Measurements from ENCODE around the gene CRYBB1.

The CRYBB1 gene

DNA sequence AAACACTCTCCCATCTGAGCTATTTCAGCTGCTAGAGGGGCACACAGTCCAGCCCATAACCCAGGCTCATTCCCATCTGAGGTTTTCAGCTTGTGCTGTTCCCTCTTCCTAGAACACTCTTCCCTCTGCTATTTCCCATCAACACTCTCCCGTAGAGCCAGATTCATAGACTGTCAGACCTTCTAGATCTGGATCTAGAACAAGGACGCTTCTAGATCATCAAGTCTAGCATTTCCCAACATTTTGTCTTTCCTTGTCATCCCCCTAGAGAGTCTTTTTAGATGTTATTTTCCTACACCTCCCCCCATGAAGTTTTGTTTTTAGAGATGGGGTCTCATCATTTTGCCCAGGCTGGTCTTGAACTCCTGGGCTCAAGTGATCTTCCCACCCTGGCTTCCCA lies 17.3 kb upstream of the CRYBB1 start:
- ATAC-seq, result no peak
- TF ChIP-seq ZC3H10 (CRISPR knock-in tag; IDR thresholded peaks at IDR 0.05) (no peak), ESRRG (CRISPR knock-in tag; IDR thresholded peaks at IDR 0.05) (no peak), ISL1 (CRISPR knock-in tag; IDR thresholded peaks at IDR 0.05) (no peak), ZFP30 (CRISPR knock-in tag; IDR thresholded peaks at IDR 0.05) (no peak), CREB5 (CRISPR knock-in tag; IDR thresholded peaks at IDR 0.05; ENCODE audit: low read depth) (no peak)

- no peak for ATAC-seq
- TF ChIP-seq TOX (CRISPR knock-in tag; IDR thresholded peaks at IDR 0.05; ENCODE audit: borderline replicate concordance) (no peak), OSR1 (CRISPR knock-in tag; IDR thresholded peaks at IDR 0.05) (no peak), ZC3H10 (CRISPR knock-in tag; IDR thresholded peaks at IDR 0.05) (no peak), ZNF70 (CRISPR knock-in tag; IDR thresholded peaks at IDR 0.05) (no peak)
Observed at GRCh38 chr22:26634189-26634588, 16.4 kb upstream of the CRYBB1 start.

GRCh38 chr22:26632422-26633155 lies 14.8 kb upstream of the CRYBB1 start:
- ATAC-seq, result no peak
- TF ChIP-seq, protein P1, sequence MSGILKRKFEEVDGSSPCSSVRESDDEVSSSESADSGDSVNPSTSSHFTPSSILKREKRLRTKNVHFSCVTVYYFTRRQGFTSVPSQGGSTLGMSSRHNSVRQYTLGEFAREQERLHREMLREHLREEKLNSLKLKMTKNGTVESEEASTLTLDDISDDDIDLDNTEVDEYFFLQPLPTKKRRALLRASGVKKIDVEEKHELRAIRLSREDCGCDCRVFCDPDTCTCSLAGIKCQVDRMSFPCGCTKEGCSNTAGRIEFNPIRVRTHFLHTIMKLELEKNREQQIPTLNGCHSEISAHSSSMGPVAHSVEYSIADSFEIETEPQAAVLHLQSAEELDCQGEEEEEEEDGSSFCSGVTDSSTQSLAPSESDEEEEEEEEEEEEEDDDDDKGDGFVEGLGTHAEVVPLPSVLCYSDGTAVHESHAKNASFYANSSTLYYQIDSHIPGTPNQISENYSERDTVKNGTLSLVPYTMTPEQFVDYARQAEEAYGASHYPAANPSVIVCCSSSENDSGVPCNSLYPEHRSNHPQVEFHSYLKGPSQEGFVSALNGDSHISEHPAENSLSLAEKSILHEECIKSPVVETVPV (CRISPR knock-in tag; IDR thresholded peaks at IDR 0.05), result no peak
- TF ChIP-seq PPARA (CRISPR knock-in tag; IDR thresholded peaks at IDR 0.05; ENCODE audit: borderline replicate concordance) (no peak), ZC3H10 (CRISPR knock-in tag; IDR thresholded peaks at IDR 0.05) (no peak), RARB (CRISPR knock-in tag; IDR thresholded peaks at IDR 0.05) (no peak), OSR1 (CRISPR knock-in tag; IDR thresholded peaks at IDR 0.05) (no peak), ARNTL (CRISPR knock-in tag; IDR thresholded peaks at IDR 0.05; ENCODE audit: borderline replicate concordance, low read depth) (no peak), ZFP3 (CRISPR knock-in tag; IDR thresholded peaks at IDR 0.05) (no peak)

GRCh38 chr22:26631282-26631681 lies 13.5 kb upstream of the CRYBB1 start:
- no peak for ATAC-seq
- TF ChIP-seq SNAI2 (CRISPR knock-in tag; IDR thresholded peaks at IDR 0.05) (no peak), OSR1 (CRISPR knock-in tag; IDR thresholded peaks at IDR 0.05) (no peak), TOX (CRISPR knock-in tag; IDR thresholded peaks at IDR 0.05; ENCODE audit: borderline replicate concordance) (no peak)

- no peak for ATAC-seq
- TF ChIP-seq CREB5 (CRISPR knock-in tag; IDR thresholded peaks at IDR 0.05; ENCODE audit: low read depth) (no peak), ZFP3 (CRISPR knock-in tag; IDR thresholded peaks at IDR 0.05) (no peak), ZFP30 (CRISPR knock-in tag; IDR thresholded peaks at IDR 0.05) (no peak), ZC3H10 (CRISPR knock-in tag; IDR thresholded peaks at IDR 0.05) (no peak), ZNF8 (CRISPR knock-in tag; IDR thresholded peaks at IDR 0.05) (no peak), OSR1 (CRISPR knock-in tag; IDR thresholded peaks at IDR 0.05) (no peak), PATZ1 (CRISPR knock-in tag; IDR thresholded peaks at IDR 0.05; ENCODE audit: borderline replicate concordance) (no peak), PPARA (CRISPR knock-in tag; IDR thresholded peaks at IDR 0.05; ENCODE audit: borderline replicate concordance) (no peak)
- TF ChIP-seq, protein P1 (CRISPR knock-in tag; IDR thresholded peaks at IDR 0.05), result no peak
Observed at GRCh38 chr22:26629988-26630761, 12.3 kb upstream of the CRYBB1 start.
